HG02678 (cell line): Measurements from ENCODE around the gene FAM193B.

ENCODE experiments used
- ATAC-seq: cut with Tn5 transposase; IDR thresholded peaks from one replicate; pipeline ENCODE4 v1.9.1; 2021; ENCODE audit warnings: mild to moderate bottlenecking, moderate library complexity; ENCODE audit not compliant: unreplicated experiment

The FAM193B gene

GRCh38 chr5:177516601-177517568 lies 37.5 kb downstream of the FAM193B start, which contains the start of gene DDX41:
Gene DDX41 (minus strand): TSS chr5:177516961. CDS start chr5:177516945, 16 bp downstream.
- peak; percentile 87 for ATAC-seq

DNA sequence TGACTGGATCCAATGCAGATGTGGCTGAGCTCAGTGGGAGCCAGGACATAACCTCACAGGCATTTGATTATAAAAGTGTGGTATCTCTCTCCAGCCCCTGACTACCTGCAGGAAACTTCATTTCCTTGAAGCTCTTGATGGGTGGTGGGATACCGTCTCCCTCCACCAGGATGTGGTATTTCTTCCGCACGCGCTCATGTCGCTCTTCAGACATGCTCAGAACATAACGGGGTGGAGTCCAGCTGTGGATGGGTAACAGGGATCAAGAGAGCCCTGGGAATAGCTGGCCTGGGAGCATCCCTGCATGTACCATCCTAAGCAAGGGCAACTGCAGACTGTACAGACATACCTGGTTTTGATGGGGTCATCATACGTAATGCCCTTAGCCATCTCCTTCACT lies 38.8 kb downstream of the FAM193B start:
- ATAC-seq = no peak

DNA sequence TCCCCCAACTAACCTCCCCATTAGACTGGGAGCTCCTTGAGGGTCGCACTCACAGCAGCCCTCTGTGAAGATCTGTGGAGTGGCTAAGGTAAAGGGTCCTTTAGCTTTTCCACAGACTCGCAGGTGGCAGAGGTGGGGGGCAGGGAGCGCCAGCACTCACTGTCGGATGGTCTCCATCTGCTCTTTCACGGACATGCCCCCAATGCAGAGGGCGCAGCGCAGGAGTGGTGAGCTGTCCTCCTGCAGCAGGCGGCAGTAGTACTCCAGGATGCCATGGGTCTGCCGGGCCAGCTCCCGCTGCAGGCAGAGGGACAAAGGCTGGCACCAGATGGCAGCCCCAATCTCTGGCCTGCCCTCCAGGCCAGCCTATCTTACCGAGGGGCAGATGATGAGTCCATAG lies 39.8 kb downstream of the FAM193B start:
- ATAC-seq = no peak

- ATAC-seq = no peak
These were observed 40.9 kb downstream of the FAM193B start for GRCh38 chr5:177513500-177513899.

DNA sequence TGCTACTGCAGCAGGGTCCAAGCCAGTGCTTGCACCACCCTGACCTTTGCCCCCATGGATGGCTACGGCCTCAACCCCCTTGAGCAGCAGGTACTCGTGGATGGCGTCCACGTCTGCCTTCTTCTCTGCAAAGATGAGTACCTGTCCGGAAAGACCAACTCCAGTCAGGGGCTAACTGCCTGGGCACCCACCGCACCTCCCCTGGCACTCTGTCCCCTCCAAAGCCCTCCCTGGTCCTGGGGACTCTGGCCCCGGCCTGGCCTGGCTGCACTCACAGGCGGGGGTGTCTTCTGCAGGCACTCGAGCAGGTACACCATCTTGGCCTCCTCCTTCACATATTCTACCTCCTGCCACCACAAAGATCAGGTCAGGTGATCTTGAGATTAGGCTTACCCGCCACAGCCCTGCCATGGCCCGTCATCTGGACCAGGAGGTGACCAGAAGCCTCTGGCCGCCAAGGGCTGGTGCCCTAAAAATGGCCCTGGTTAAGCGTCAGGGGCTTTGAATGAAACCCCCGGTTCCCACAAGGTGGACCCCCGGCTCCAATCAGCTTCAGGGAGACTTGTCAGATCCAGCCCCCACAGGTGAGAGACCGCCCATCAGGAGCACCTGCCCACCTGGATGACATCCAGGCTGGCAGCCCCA lies 41.5 kb downstream of the FAM193B start:
- no peak for ATAC-seq

GRCh38 chr5:177511796-177512675 lies 42.3 kb downstream of the FAM193B start:
- no peak for ATAC-seq

- ATAC-seq = no peak
These were observed 43.2 kb downstream of the FAM193B start for GRCh38 chr5:177511181-177511580.

- peak; percentile 52 for ATAC-seq
These were observed 43.8 kb downstream of the FAM193B start for GRCh38 chr5:177510567-177511053.

GRCh38 chr5:177509991-177510566 lies 44.3 kb downstream of the FAM193B start:
- peak; percentile 34 for ATAC-seq

DNA sequence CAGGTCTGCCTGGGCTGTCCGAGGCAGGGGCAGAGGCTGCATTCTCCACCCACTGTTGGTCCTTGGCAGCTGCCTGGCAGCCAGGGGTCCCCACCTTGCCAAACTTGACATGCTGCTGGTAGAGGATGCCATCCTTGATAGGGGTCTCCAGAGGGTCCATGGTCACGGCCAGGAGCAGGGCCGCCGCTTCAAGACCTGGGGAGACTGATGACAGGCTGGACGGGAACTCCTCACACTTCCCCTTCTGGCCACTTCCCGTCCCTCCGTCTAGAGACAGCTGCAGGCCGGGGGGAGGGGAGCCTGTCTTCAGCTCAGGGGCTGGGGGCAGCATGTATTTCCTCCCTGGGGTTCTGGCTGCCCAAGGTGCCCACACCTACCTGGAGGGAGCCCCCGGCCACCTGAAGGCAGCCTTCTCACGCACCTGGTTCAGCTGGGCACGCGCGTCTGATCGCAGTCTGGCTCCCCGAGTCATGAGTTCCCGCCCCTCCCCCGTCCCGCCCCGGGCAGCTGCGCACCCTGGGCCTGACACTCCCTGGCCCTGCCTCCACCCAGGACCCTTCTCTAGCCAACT lies 44.9 kb downstream of the FAM193B start, which contains the start of gene DOK3:
Gene DOK3 (minus strand): TSS at position 446 of the 571 bp plus-strand sequence. CDS start 286 bp downstream, at position 160.
- ATAC-seq = no peak

GRCh38 chr5:177508837-177509236 lies 45.5 kb downstream of the FAM193B start:
- peak; percentile 39 for ATAC-seq

GRCh38 chr5:177508221-177508611 lies 46.1 kb downstream of the FAM193B start:
- ATAC-seq = no peak

- no peak for ATAC-seq
These were observed 46.7 kb downstream of the FAM193B start for GRCh38 chr5:177507596-177508220.

DNA sequence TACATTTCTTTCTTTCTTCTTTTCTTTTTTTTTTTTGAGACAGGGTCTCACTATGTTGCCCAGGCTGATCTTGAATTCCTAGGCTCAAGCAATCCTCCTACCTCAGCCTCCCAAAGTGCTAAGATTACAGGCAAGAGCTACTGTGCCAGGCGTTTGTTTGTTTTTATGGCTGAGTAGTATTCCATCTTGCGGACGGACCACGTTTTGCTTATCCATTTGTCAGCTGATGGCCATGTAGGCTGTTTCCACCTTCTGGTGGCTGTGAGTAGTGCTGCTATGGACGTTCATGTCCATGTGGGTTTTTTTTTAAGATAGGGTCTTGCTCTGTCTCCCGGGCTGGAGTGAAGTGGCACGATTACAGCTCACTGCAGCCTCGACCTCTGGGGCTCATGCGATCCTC lies 47.2 kb downstream of the FAM193B start:
- no peak for ATAC-seq

DNA sequence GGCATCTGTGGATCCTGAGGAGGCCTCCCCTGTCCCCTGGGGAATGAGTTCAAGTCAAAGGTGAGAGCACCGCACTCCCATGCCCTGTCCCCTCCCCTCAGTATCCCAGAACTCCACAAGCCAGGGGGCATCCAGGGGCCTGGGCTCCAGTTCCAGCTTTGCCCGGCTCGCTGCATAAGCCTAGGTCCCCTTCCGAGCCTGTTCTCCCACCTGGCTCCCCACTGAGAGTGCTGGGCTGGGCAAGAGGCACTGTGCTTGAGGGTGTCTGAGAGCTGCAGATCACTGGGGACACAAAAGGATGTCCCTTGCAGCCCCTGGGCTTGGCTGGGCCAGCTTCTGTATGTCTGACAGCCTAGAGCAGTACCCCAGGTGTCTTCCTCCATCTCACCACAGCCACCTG lies 49.3 kb downstream of the FAM193B start:
- ATAC-seq = no peak

DNA sequence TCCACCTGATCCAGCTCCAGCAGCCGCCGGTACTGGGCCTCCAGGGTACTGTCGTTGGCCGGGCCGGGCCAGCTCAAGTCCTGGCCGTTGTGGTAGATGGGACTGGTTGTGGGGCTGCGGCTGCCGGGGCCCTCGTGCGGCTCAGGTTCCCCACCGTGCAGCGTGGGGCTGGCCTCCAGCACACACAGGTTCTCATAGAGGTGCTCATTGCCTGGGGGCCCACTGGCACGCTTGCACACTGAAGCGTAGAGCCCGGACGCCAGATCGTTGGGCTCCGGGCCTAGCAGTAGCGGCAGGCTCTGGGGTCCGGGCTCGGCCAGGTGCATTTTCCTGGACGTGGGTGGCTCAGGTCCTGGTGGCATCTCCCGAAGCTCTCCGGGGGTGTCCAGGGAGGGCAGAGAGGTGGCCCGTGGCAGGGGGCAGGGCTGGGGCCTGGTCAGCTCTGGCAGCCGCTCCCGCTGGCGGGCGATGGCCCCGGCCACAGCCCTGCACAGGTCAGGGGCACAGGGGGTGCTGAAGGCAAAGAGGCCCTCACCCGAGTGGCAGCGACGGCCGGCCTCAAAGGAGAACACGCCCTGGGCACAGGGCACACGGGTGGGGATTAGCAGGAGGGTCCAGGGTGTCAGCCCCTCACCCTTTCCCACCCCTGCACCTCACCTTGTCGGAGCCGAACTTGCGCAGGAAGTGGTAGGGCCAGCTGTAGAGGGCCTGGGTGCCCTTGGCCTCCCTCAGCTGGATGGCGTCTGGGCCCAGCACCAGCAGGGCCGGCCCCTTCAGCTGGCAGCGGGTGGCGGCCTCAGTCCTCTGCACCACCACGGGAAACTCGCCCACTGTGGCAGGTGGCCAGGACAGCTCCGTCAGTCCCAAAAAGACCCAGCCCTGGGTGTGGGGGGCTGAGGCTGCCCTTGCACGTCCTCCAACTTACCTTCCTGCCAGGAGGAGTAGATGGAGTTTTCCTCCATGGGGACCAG lies 50.0 kb downstream of the FAM193B start:
- no peak for ATAC-seq

DNA sequence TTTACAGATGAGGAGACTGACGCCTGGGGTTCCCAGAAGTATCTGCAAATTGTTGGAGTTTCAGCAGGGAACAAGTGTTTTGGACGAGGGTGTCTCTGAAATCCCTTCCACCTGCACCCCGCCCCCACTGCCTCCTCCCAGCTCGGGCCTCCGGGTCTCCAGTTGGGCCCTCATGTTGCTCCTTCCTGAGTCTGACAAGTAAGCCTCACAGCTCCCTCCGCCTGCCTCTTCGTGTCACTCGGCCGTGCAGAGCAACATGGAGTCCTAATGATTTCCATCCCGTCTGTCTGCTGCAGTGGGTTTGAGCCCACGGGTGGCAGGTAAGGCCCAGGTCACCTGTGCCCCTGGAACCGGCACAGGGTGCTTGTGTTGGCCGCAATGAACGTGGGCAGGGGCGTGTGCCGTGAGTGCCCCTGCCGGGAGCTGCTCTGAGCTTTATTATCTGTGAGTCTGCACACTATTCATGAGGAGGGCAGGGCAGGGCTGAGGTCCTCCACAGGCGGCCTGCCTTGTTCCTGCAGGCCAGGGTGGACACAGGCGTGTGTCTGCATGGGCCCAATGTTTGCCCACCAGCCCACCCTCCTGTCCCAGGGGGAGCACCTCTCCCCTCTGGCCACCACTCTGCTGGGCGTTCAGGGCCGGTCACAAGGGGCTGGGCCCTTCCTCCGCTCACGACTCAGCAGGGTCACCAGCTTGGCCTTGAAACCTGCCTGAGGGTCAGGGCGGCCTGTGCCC lies 50.8 kb downstream of the FAM193B start:
- ATAC-seq = no peak

GRCh38 chr5:177502886-177503285 lies 51.5 kb downstream of the FAM193B start:
- ATAC-seq = no peak
